GM19467 (cell line): ENCODE results near the gene GARNL3.
A peak's percentile ranks its signal among the peaks of the same experiment; 100 is the strongest.

ENCODE experiments used
- ATAC-seq: cut with Tn5 transposase; IDR thresholded peaks from one replicate; pipeline ENCODE4 v1.9.1; 2021; ENCODE audit warnings: mild to moderate bottlenecking, moderate library complexity; ENCODE audit not compliant: unreplicated experiment

GARNL3 gene

DNA sequence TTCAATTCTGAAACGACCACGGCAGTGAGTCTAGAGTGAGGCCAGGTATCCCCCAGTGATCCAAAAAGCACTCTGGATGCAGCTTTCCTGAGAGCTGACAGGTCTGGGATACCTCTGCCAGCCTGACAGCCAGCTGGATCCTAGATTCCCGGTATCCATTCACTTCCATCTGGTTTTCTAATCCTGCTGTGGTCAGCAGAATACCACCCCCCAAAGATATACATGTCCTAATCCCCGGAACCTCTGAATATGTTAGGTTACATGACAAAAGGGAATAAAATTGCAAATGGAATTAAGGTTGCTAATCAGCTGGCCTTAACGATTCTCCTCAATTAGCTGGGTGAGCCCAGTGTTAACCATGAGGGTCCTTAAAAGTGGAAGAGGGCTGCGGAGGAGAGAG is 158.2 kb downstream of the GARNL3 start:
- ATAC-seq, result no peak

DNA sequence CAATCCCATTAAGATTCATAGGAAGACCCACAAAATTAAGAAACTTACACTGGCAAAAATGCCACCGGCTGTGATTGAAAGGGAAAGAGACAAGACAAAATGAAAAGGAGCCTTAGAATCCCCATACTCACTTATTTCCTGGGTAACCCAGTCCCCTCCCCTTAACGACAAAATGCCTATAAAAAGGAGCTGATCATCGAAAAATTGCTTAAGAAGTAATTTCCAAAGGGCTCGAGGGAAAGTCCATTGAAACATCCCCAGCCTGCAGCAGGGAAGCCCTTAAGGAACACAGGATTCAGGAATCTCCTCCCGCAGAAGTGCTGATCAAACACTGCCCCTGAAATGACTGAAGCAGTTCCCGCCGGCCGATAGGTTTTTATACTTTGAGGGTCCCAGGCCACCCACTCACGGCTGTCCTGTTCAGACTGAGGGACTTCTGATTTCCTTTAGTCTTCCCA is 158.9 kb downstream of the GARNL3 start:
- ATAC-seq, result no peak

DNA sequence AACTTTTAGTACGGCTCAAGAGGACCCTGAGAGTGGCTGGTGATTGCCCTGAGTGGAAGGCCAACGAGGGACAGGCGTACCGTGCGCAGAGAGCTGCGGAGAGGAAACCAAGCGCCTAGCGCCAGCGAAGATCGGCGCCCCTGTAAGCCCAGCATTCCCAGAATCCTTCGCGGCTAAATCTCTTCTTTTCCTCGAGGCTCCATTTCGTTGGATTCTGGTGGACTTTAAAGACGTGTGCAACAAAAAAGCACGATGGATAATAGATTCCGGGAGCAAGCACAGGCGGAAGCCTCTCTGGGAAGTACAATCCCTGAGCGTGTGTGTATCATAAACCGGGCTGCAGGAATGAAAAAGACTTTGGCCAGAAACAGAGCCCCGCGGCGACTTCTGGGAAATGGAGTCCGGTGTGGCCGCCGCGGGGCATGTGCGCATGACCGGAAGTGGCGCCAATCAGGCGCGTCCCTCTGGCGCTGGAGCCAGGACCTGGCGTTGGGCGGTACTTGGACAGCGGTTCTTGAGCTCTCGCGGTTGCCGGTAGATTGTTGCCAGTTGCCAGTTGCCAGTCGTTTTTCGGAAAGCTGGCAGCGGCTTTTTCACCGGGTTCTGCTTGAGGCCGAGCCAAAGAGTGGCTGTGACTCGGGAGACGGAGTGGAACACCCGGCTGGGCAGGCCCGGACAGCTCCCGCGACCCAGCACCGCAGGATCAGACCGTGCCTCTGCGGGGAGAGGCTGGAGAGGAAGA is 159.5 kb downstream of the GARNL3 start, which contains the start of gene ZNF79:
ZNF79 (plus strand) TSS at position 449 of the 742 bp plus-strand sequence. CDS start 406 bp downstream, outside the sequence.
- peak; percentile 81 for ATAC-seq

DNA sequence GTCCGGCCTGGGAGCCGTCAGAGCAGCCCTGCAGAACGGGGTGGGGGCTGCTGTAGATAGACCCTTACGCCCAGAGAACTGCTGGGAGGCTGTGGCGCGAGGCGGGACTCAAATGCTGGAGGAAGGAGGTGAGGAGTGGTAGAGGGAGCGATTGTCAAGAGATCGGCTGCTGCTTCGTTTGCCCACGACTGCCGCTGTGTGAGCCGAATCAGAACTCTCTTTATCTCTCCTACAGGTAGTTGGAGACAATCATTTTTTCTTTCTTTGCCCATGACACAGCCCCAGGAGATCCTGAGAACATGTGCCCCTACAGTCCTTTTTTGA is 160.1 kb downstream of the GARNL3 start:
- no peak for ATAC-seq

DNA sequence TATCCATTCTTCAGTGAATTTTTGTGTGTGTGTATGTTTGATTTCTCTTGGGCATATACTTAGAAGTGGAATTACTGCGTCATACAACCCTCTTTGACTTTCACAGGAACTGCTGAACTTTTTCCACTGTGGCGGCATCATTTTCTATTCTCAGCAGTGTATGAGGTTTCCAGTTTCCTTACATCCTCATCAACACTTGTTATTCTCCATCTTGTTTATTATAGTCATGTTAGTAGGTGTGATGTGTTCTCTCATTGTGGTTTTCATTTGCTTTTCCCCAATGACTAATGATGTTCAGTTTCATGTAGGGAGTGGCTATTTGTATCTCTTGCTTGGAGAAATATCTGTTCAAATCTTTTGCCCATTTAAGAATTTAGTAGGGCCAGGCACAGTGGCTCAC is 162.2 kb downstream of the GARNL3 start:
- no peak for ATAC-seq

DNA sequence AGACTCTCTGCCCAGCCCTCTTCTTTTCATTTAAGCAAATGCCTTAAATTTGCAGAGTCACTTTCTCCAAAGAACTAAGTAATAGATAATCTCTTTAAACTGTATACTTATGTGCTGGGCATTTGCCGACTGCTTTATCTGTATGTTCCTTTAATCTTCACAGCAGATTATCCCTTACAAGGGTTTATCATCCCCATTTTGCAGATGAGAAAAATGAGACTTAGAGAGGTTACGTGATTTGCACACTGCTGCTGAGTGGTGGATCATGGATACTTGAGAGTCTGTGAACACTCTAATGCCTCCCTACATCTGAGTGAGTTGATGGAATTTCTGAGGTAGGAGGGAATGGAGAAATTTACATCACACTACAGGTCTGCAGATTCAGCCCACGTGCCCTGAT is 163.8 kb downstream of the GARNL3 start:
- ATAC-seq, result no peak

DNA sequence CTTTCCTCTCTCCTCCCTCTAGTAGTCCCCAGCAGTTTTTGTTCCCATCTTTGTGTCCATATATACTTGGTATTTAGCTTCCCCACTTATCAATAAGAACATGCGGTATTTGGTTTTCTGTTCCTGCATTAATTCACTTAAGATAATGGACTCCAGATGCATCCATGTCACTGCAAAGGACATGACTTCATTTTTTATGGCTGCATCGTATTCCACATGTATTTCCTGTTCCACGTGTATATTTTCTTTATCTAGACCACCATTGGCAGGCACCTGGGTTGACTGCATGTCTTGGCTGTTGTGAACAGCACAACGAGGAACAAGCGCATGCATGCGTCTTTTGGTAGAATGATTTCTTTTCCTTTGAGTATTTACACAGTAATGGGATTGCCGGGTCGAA is 165.8 kb downstream of the GARNL3 start:
- no peak for ATAC-seq

DNA sequence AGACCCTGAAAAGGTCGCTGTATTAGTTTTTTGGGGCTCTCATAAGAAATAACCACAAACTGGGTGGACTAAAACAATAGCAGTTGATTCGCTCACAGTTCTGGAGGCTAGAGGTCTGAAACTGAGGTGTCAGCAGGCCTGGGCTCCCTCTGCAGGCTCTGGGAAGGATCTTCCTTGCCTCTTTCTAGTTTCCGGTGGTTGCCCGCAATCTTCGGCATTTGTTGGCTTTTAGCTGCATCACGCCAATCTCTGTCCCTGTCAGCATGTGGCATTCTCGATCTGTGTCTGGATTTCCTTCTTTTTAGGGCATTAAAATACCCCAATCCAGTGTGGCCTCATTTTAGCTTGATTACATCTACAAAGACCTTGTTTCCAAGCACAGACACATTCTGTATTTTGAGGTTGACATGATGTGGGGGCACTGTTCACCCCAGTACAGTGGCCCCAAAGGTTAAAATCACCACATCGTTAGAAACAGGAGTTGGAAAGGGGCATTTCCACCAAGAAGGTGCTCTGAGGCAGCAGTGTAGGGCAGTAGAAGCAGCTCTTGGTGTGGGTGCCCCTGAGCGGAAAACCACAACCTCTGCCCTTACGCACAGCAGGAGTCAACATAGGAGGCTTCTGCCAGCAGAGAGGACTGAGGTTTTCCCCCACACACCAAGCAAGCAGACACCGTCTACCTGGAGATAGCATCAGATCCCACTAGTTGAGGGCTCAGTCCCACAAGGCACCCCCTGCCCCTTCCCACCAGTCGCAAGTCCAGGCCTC is 173.1 kb downstream of the GARNL3 start:
- no peak for ATAC-seq

DNA sequence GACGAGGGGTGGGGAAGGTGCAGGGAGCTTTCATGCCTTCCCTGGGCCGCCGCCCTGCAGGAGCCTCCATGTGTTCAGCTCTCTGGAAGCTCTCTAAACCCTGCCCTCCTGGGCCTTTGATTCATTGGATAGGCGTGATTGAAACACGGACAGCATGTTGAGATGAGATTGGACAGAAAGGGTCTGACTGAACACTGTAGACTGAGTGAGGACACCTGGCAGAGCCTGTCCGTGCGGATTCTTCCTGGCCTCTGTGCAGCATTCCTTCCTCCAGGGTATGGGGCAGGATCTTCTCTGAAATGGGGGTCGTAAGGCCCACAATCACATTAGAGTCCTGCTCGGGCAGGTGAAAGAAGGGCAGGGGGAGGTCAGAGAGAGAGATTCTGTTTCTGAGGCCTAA is 173.8 kb downstream of the GARNL3 start:
- ATAC-seq, result no peak
